ENCODE data around the gene DLG2.

DNA sequence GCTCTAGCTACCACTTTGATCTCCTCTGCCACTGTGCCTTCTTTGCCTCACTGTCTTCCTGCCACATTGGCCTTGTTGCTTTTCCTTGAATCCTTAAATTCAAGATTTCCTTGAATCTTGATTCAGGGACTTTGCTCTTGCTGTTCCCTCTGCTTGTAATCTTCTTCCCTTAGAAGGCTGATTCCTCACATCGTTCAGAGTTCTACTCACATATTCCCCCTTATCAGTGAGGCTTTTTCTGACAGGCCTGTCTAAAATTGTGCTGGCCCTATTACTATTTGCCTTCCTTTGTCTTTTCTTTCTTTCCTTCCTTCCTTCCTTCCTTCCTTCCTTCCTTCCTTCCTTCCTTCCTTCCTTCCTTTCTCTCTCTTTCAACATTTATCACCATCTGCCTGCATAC is 2134.1 kb downstream of the DLG2 start:
- TF ChIP-seq, protein P1, sequence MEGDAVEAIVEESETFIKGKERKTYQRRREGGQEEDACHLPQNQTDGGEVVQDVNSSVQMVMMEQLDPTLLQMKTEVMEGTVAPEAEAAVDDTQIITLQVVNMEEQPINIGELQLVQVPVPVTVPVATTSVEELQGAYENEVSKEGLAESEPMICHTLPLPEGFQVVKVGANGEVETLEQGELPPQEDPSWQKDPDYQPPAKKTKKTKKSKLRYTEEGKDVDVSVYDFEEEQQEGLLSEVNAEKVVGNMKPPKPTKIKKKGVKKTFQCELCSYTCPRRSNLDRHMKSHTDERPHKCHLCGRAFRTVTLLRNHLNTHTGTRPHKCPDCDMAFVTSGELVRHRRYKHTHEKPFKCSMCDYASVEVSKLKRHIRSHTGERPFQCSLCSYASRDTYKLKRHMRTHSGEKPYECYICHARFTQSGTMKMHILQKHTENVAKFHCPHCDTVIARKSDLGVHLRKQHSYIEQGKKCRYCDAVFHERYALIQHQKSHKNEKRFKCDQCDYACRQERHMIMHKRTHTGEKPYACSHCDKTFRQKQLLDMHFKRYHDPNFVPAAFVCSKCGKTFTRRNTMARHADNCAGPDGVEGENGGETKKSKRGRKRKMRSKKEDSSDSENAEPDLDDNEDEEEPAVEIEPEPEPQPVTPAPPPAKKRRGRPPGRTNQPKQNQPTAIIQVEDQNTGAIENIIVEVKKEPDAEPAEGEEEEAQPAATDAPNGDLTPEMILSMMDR (IDR thresholded peaks at IDR 0.05; ENCODE audit: insufficient read depth, low read length) = no peak
- no peak for TF ChIP-seq POLR2AphosphoS5 (IDR thresholded peaks at IDR 0.05; ENCODE audit: low read depth)
- TF ChIP-seq GABPA (IDR thresholded peaks at IDR 0.05; ENCODE audit: low read depth) = no peak
